OCI-LY7 (cell line): Measurements from ENCODE around the gene TTC34. TPM values are rescaled to one million over a fixed set of nuclear protein-coding genes. Genes with fewer than 3 reads are reported as not detected.

Experiments
- BruUV-seq: library from RNA; stranded (reverse); fragments of 400-500 nt; replicated peaks from 2 replicates; lab custom pipeline; 2021; lab: Mats Ljungman, UMichigan
- CTCF ChIA-PET: fragments of 300-600 bp; sonication (Branson Sonifier 250); formaldehyde crosslinking; loops from one replicate; lab custom pipeline; 2022; ENCODE audit warnings: antibody characterized with exemption; ENCODE audit not compliant: unreplicated experiment; lab: Charles Lee
- POLR2A ChIA-PET: fragments of 300-600 bp; sonication (Branson Sonifier 250); formaldehyde crosslinking; loops from one replicate; lab custom pipeline; 2022; ENCODE audit warnings: antibody characterized with exemption; lab: Charles Lee
- DNase-seq: peaks from one replicate; pipeline ENCODE4 v3.0.0-alpha.2; 2015; ENCODE audit warnings: low spot score
- H2AFZ ChIP-seq: fragments of 200-600 bp; sonication (generic), shearing (Covaris generic); 2 replicates; pipeline ENCODE4 v1.6.1; 2014; ENCODE audit warnings: mild to moderate bottlenecking, antibody characterized with exemption, low read length, moderate library complexity
- H3K27ac ChIP-seq: fragments of 200-600 bp; sonication (generic); 2 replicates; pipeline ENCODE4 v1.5.1; 2014; ENCODE audit warnings: mixed run types, low read depth, mild to moderate bottlenecking, moderate library complexity, low read length, inconsistent platforms; ENCODE audit not compliant: poor library complexity, severe bottlenecking
- H3K36me3 ChIP-seq: fragments of 200-600 bp; sonication (generic); 2 replicates; pipeline ENCODE4 v1.6.1; 2014; ENCODE audit warnings: mild to moderate bottlenecking, antibody characterized with exemption, low read length, moderate library complexity, mixed read lengths; ENCODE audit not compliant: insufficient read depth
- H3K4me1 ChIP-seq: fragments of 200-600 bp; sonication (generic); 2 replicates; pipeline ENCODE4 v1.5.1; 2014; ENCODE audit warnings: mild to moderate bottlenecking, low read length; ENCODE audit not compliant: insufficient read depth, poor library complexity, severe bottlenecking
- H3K4me2 ChIP-seq: fragments of 200-600 bp; sonication (generic); 2 replicates; pipeline ENCODE4 v1.6.1; 2014; ENCODE audit warnings: mild to moderate bottlenecking, low read length
- H3K4me3 ChIP-seq: fragments of 200-600 bp; sonication (generic); 2 replicates; pipeline ENCODE4 v1.5.1; 2014; ENCODE audit warnings: mild to moderate bottlenecking, low read depth, low read length; ENCODE audit not compliant: poor library complexity, severe bottlenecking
- H3K79me2 ChIP-seq: fragments of 200-600 bp; sonication (generic); 2 replicates; pipeline ENCODE4 v1.6.1; 2016; ENCODE audit warnings: low read depth, mild to moderate bottlenecking, low read length, moderate library complexity, mixed read lengths; ENCODE audit not compliant: insufficient read depth
- H3K9me2 ChIP-seq: fragments of 200-600 bp; sonication (generic); 2 replicates; pipeline ENCODE4 v1.6.1; 2016; ENCODE audit warnings: mild to moderate bottlenecking, low read length, mixed read lengths; ENCODE audit not compliant: insufficient read depth
- H3K9me3 ChIP-seq: fragments of 200-600 bp; sonication (generic); 2 replicates; pipeline ENCODE4 v1.6.1; 2014; ENCODE audit warnings: mild to moderate bottlenecking, mixed run types, low read length, mixed read lengths
- H4K20me1 ChIP-seq: fragments of 200-600 bp; sonication (generic); 2 replicates; pipeline ENCODE4 v1.6.1; 2014; ENCODE audit warnings: mild to moderate bottlenecking, antibody characterized with exemption, low read length, moderate library complexity, mixed read lengths; ENCODE audit not compliant: insufficient read depth
- CTCF ChIP-seq: fragments of 200-600 bp; sonication (generic); conservative IDR thresholded peaks from 2 replicates; pipeline ENCODE4 v1.5.1; 2014; ENCODE audit warnings: mild to moderate bottlenecking, antibody characterized with exemption, low read length, moderate library complexity, mixed read lengths
- EZH2phosphoT487 ChIP-seq: fragments of 200-600 bp; sonication (generic); IDR thresholded peaks from 2 replicates; pipeline ENCODE4 v1.6.1; 2018; ENCODE audit warnings: low read depth, borderline replicate concordance, mild to moderate bottlenecking, mixed run types, antibody characterized with exemption, low read length, moderate library complexity, mixed read lengths
- intact Hi-C: fragments of 100-400 bp; cut with micrococcal nuclease; formaldehyde crosslinking; loops from one replicate; pipeline ENCODE4 v1.10.0; 2022; ENCODE audit not compliant: unreplicated experiment
- total RNA-seq, 2 experiments: library from RNA; depleted of rRNA in 1 of 2; stranded (reverse); fragments of >200 nt in 1 of 2; shearing (Covaris generic) in 1 of 2; gene quantifications; 2 replicates each; pipeline ENCODE4 v1.2.3, GENCODE V29; 2014 to 2022

The TTC34 gene
- total RNA-seq, 2 experiments from 2014 or later: 1.1 to 2.2 TPM

GRCh38 chr1:2592672-2593071 is 208.8 kb downstream of the TTC34 start:
- no peaks in the 10 kb centered on the region for H3K9me2 ChIP-seq
- H3K9me3 ChIP-seq: no peaks in the 10 kb centered on the region
- H3K79me2 ChIP-seq: no peaks in the 10 kb centered on the region
- no peak overlapping the region for H3K4me2 ChIP-seq
- H3K4me1 ChIP-seq: peaks cover 6% of the 10 kb centered on the region
- POLR2A ChIA-PET: no interaction called here
- no peak overlapping the region for H3K4me3 ChIP-seq
- DNase-seq: no peak
- no peak for TF ChIP-seq CTCF
- no peak for TF ChIP-seq EZH2phosphoT487
- H3K36me3 ChIP-seq: no peaks in the 10 kb centered on the region
- no peaks in the 10 kb centered on the region for H4K20me1 ChIP-seq
- H3K27ac ChIP-seq: no peak overlapping the region
- no TSS peak for BruUV-seq
- intact Hi-C loops: no loop called here
- no peak overlapping the region for H2AFZ ChIP-seq
- CTCF ChIA-PET: no interaction called here

- Histone ChIP-seq H3K9me3 (no peaks in the 10 kb centered on the region), H3K79me2 (no peaks in the 10 kb centered on the region), H3K4me2 (no peak overlapping the region), H2AFZ (no peak overlapping the region), H3K9me2 (no peaks in the 10 kb centered on the region), H3K27ac (no peak overlapping the region), H4K20me1 (no peaks in the 10 kb centered on the region), H3K4me1 (peaks cover 8% of the 10 kb centered on the region), H3K4me3 (no peak overlapping the region), H3K36me3 (no peaks in the 10 kb centered on the region)
- DNase-seq: no peak
- intact Hi-C loops: no loop called here
- BruUV-seq: no TSS peak
- ChIA-PET POLR2A (no interaction called here), CTCF (no interaction called here)
- TF ChIP-seq EZH2phosphoT487: no peak
- TF ChIP-seq CTCF: no peak
Measured at GRCh38 chr1:2591581-2592261, 209.8 kb downstream of the TTC34 start.

- DNase-seq: no peak
- H3K27ac ChIP-seq: no peak overlapping the region
- no peak for TF ChIP-seq CTCF
- TF ChIP-seq EZH2phosphoT487: no peak
- H2AFZ ChIP-seq: no peak overlapping the region
- H3K4me2 ChIP-seq: no peak overlapping the region
- H3K4me1 ChIP-seq: peaks cover 7% of the 10 kb centered on the region
- no TSS peak for BruUV-seq
- intact Hi-C loops: no loop called here
- H3K4me3 ChIP-seq: no peak overlapping the region
- no peaks in the 10 kb centered on the region for H4K20me1 ChIP-seq
- CTCF ChIA-PET: no interaction called here
- no peaks in the 10 kb centered on the region for H3K79me2 ChIP-seq
- H3K36me3 ChIP-seq: no peaks in the 10 kb centered on the region
- H3K9me3 ChIP-seq: no peaks in the 10 kb centered on the region
- H3K9me2 ChIP-seq: no peaks in the 10 kb centered on the region
- POLR2A ChIA-PET: no interaction called here
Measured at GRCh38 chr1:2591233-2591580, 210.3 kb downstream of the TTC34 start.
